Endothelial cell of umbilical vein (primary cell): Measurements from ENCODE around the gene PTPRK. TPM values are rescaled to one million over a fixed set of nuclear protein-coding genes. Genes with fewer than 3 reads are reported as not detected.

Source experiments
- BruUV-seq: library from RNA; stranded (reverse); fragments of 400-500 nt; replicated peaks from 2 replicates; lab custom pipeline; 2021; lab: Mats Ljungman, UMichigan
- CTCF ChIA-PET: fragments of 300-600, 350-600 bp; sonication (Branson Sonifier 250); formaldehyde crosslinking; loops from one replicate; lab custom pipeline; 2021; ENCODE audit warnings: antibody characterized with exemption, inconsistent platforms; lab: Charles Lee
- POLR2A ChIA-PET: fragments of 300-600, 350-600 bp; sonication (Branson Sonifier 250); formaldehyde crosslinking; loops from one replicate; lab custom pipeline; 2021; ENCODE audit warnings: antibody characterized with exemption, inconsistent platforms; lab: Charles Lee
- DNase-seq: peaks from one replicate; pipeline ENCODE4 v3.0.0-alpha.2; 2011; ENCODE audit warnings: low read depth, low spot score
- FAIRE-seq: peaks from 2 replicates; lab custom pipeline; 2011; peaks lifted over from hg19 to GRCh38; lab: Jason Lieb, UNC
- H2AFZ ChIP-seq: 2 replicates; pipeline ENCODE4 v1.6.0; 2012; ENCODE audit warnings: low read depth, low read length, control low read depth, inconsistent platforms
- H3K27ac ChIP-seq: 2 replicates; pipeline ENCODE4 v1.5.1; 2011; ENCODE audit warnings: low read depth, mild to moderate bottlenecking, control low read depth, low read length, moderate library complexity; ENCODE audit not compliant: insufficient read depth
- H3K27me3 ChIP-seq, 2 experiments: 2 replicates each; pipeline versions ENCODE4 v1.6.0 to v1.6.1; 2011; ENCODE audit warnings: low read length in 2 of 2, mixed read lengths in 1 of 2; ENCODE audit not compliant: control insufficient read depth in 2 of 2, insufficient read depth in 2 of 2
- H3K36me3 ChIP-seq, 2 experiments: 2 replicates in 1 of 2; 3 replicates in 1 of 2; pipeline ENCODE4 v1.5.1; 2011; ENCODE audit warnings: low read length in 2 of 2, mild to moderate bottlenecking in 1 of 2, moderate library complexity in 1 of 2; ENCODE audit not compliant: control insufficient read depth in 2 of 2, insufficient read depth in 2 of 2; ENCODE audit errors: extremely low read depth in 1 of 2
- H3K4me1 ChIP-seq: 3 replicates; pipeline ENCODE4 v1.5.1; 2011; ENCODE audit warnings: mild to moderate bottlenecking, low read length; ENCODE audit not compliant: control insufficient read depth, insufficient read depth; ENCODE audit errors: extremely low read depth
- H3K4me2 ChIP-seq: 2 replicates; pipeline ENCODE4 v1.6.1; 2011; ENCODE audit warnings: low read length, control low read depth, mixed read lengths; ENCODE audit not compliant: insufficient read depth
- H3K4me3 ChIP-seq, 3 experiments: fragments of 200-600 bp in 1 of 3; sonication (generic), shearing (Covaris generic) in 1 of 3; replicated peaks in 1 of 3; 2 replicates each; pipeline ENCODE4 v1.5.1; 2011 to 2016; ENCODE audit warnings: control low read depth in 3 of 3, low read length in 3 of 3, mild to moderate bottlenecking in 2 of 3, inconsistent platforms in 1 of 3, low read depth in 1 of 3, moderate library complexity in 1 of 3; ENCODE audit not compliant: insufficient read depth in 1 of 3
- H3K79me2 ChIP-seq: 2 replicates; pipeline ENCODE4 v1.6.0; 2012; ENCODE audit warnings: low read length, inconsistent platforms; ENCODE audit not compliant: control insufficient read depth, insufficient read depth
- H3K9ac ChIP-seq: replicated peaks from 2 replicates; pipeline ENCODE3; 2011; ENCODE audit warnings: low read length, control low read depth; ENCODE audit not compliant: insufficient read depth; ENCODE audit errors: extremely low read depth
- H3K9me1 ChIP-seq: replicated peaks from 3 replicates; pipeline ENCODE4 v1.6.0; 2011; ENCODE audit warnings: mild to moderate bottlenecking, low read length; ENCODE audit not compliant: control insufficient read depth, insufficient read depth; ENCODE audit errors: extremely low read depth
- H3K9me3 ChIP-seq: replicated peaks from 2 replicates; pipeline ENCODE4 v1.5.1; 2012; ENCODE audit warnings: low read length, inconsistent platforms; ENCODE audit not compliant: control insufficient read depth, insufficient read depth
- H4K20me1 ChIP-seq: replicated peaks from 2 replicates; pipeline ENCODE3; 2011; ENCODE audit warnings: mild to moderate bottlenecking, low read length; ENCODE audit not compliant: control insufficient read depth, insufficient read depth; ENCODE audit errors: extremely low read depth
- EZH2 ChIP-seq: IDR thresholded peaks from 2 replicates; pipeline ENCODE4 v1.6.1; 2012; ENCODE audit warnings: borderline replicate concordance, low read depth, mild to moderate bottlenecking, moderate library complexity, low read length, inconsistent platforms; ENCODE audit not compliant: severe bottlenecking
- FOS ChIP-seq: IDR thresholded peaks from 2 replicates; pipeline ENCODE4 v1.6.1; 2011; ENCODE audit warnings: mild to moderate bottlenecking, low read length, moderate library complexity, borderline replicate concordance; ENCODE audit not compliant: insufficient read depth
- GATA2 ChIP-seq: IDR thresholded peaks from 2 replicates; pipeline ENCODE4 v1.7.0; 2011; ENCODE audit warnings: low read depth, mild to moderate bottlenecking, moderate library complexity, mixed read lengths, low read length; ENCODE audit not compliant: insufficient read length, insufficient read depth
- JUN ChIP-seq: IDR thresholded peaks from 2 replicates; pipeline ENCODE4 v1.6.1; 2011; ENCODE audit warnings: borderline replicate concordance, low read depth; ENCODE audit not compliant: insufficient read length, insufficient read depth
- MYC ChIP-seq: IDR thresholded peaks from one replicate; pipeline ENCODE4 v1.6.1; 2011; ENCODE audit warnings: mild to moderate bottlenecking, low read depth, low read length
- POLR2A ChIP-seq: IDR thresholded peaks from 2 replicates; pipeline ENCODE4 v1.6.1; 2012; ENCODE audit warnings: low read depth, mild to moderate bottlenecking, control low read depth, low read length
- POLR2AphosphoS5 ChIP-seq: IDR thresholded peaks from 2 replicates; pipeline ENCODE4 v1.6.1; 2012; ENCODE audit warnings: low read depth, mild to moderate bottlenecking, control low read depth, low read length, moderate library complexity; ENCODE audit not compliant: insufficient read depth
- dilution Hi-C: fragments of 300-500 bp; cut with MboI; formaldehyde crosslinking; loops from one replicate; pipeline ENCODE4 v1.15.0; 2019; ENCODE audit warnings: low sequenced_read_pairs; ENCODE audit not compliant: extremely low pct_ligation_motif_present
- intact Hi-C: fragments of 100-400 bp; cut with micrococcal nuclease; formaldehyde crosslinking; loops from one replicate; pipeline ENCODE4 v1.10.0; 2022
- polyA plus RNA-seq, 4 experiments: library from polyadenylated mRNA; depleted of rRNA in 3 of 4; stranded (reverse) in 3 of 4; unstranded in 1 of 4; fragments of >200 nt; gene quantifications; 2 replicates each; pipeline versions ENCODE4 v1.2.1 to v1.2.3, GENCODE V29; 2011 to 2012; ENCODE audit warnings: missing spikeins in 1 of 4
- total RNA-seq: library from RNA; stranded (reverse); gene quantifications from 2 replicates; pipeline ENCODE4 v1.2.3, GENCODE V29; 2021
- TF ChIP-seq, protein P1 (sequence below): IDR thresholded peaks from 2 replicates; pipeline ENCODE4 v1.6.1; 2011; ENCODE audit not compliant: insufficient read depth, insufficient read length
- TF ChIP-seq, protein P2 (sequence below), 2 donors: IDR thresholded peaks; 1 replicate in 1 of 2; 2 replicates in 1 of 2; pipeline ENCODE4 v1.5.1; 2011; ENCODE audit warnings: low read length in 2 of 2, mild to moderate bottlenecking in 2 of 2, moderate library complexity in 2 of 2, control low read depth in 1 of 2, inconsistent platforms in 1 of 2, low read depth in 1 of 2; ENCODE audit not compliant: insufficient read depth in 1 of 2; ENCODE audit errors: extremely low read depth in 1 of 2

PTPRK gene
- total and polyA plus RNA-seq, 2 donors (not counting 3 experiments of a cell fraction or from before 2014, with no cell fraction given) = 15.2 to 74.0 TPM

DNA sequence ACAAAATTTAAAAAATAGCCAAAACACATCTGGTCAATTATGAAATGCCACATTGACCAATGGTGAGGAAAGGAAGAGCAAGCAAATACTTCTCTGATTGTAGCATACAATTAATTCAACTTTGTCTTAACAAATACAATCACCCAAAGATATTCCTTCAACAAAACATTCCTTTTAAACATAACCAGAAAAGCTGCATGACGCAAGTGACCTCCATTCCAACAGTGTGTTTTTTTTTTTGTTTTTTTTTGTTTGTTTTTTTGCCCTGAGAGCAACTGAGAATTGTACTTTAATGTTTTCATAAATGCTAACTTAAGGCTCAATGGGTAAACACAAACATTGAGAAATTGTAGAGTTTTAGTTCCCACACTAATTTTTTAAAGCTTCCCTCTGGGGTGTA lies 184.4 kb downstream of the PTPRK start:
- H3K27ac ChIP-seq = no peak overlapping the region
- H3K79me2 ChIP-seq = peaks cover 3% of the 10 kb centered on the region
- no TSS peak for BruUV-seq
- no peak overlapping the region for H3K4me2 ChIP-seq
- DNase-seq = no peak
- dilution Hi-C loops = no loop called here
- H3K4me1 ChIP-seq = no peaks in the 10 kb centered on the region
- no peak for FAIRE-seq
- H4K20me1 ChIP-seq = peaks cover 2% of the 10 kb centered on the region
- no peak overlapping the region for H2AFZ ChIP-seq
- no peak overlapping the region for H3K4me3 ChIP-seq
- H3K9me3 ChIP-seq = no peaks in the 10 kb centered on the region
- ChIA-PET POLR2A (no interaction called here), CTCF (interaction anchor here (1.5 to 3.7 kb wide), 2 partner anchors 8 to 180 kb away, joined by 3 to 12 read pairs; no protein-coding TSS in a partner anchor)
- H3K27me3 ChIP-seq = no peaks in the 10 kb centered on the region
- TF ChIP-seq POLR2AphosphoS5 (no peak), JUN (no peak), GATA2 (no peak), POLR2A (no peak), MYC (no peak), FOS (no peak), EZH2 (no peak)
- TF ChIP-seq, protein P1, sequence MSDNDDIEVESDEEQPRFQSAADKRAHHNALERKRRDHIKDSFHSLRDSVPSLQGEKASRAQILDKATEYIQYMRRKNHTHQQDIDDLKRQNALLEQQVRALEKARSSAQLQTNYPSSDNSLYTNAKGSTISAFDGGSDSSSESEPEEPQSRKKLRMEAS = no peak
- TF ChIP-seq, protein P2, sequence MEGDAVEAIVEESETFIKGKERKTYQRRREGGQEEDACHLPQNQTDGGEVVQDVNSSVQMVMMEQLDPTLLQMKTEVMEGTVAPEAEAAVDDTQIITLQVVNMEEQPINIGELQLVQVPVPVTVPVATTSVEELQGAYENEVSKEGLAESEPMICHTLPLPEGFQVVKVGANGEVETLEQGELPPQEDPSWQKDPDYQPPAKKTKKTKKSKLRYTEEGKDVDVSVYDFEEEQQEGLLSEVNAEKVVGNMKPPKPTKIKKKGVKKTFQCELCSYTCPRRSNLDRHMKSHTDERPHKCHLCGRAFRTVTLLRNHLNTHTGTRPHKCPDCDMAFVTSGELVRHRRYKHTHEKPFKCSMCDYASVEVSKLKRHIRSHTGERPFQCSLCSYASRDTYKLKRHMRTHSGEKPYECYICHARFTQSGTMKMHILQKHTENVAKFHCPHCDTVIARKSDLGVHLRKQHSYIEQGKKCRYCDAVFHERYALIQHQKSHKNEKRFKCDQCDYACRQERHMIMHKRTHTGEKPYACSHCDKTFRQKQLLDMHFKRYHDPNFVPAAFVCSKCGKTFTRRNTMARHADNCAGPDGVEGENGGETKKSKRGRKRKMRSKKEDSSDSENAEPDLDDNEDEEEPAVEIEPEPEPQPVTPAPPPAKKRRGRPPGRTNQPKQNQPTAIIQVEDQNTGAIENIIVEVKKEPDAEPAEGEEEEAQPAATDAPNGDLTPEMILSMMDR (IDR thresholded peaks at IDR 0.05; ENCODE audit: extremely low read depth in 1 of 2, insufficient read depth in 1 of 2, low read depth in 1 of 2, low read length in 2 of 2) = no peak
- no peak overlapping the region for H3K9ac ChIP-seq
- H3K36me3 ChIP-seq = no peaks in the 10 kb centered on the region
- intact Hi-C loops = loop anchor here (10.0 kb wide), 1 partner anchor 319 kb away; no protein-coding TSS in a partner anchor
- no peaks in the 10 kb centered on the region for H3K9me1 ChIP-seq
